ENCODE data around the gene NPAS2.

DNA sequence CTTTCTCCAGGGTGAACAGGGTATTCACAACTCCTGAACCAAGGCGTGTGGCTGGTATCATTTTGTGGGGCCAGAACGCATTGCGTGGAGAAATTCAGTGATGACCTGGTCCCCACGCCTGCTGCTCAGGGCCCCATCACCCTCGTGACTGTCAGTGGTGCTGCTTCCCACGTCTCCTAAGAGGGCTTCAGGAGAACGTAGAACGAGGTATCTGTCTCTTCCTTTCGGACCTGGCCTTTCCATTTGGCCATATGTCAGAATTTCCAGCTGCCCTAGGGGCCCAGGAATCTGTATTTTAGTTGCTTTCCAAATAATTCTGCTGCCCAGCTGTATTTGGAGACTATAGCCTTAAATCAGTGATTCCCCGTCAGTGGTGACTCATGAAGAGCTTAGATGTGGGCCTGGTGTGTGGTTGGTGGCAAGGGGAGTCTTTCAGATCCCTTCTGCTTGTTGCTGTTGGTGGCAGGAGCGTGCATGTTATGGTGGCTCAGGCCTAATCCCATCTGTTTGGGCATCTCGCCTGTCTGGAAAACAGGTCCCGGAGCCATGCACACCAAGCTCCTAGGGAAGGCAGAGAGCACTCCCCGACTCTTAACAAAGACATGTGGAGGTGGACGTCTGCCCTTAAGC lies 56.4 kb downstream of the NPAS2 start:
- TF ChIP-seq POLR2A (IDR thresholded peaks at IDR 0.05): no peak
- no peak for TF ChIP-seq EP300 (IDR thresholded peaks at IDR 0.05)
- TF ChIP-seq, protein P1, sequence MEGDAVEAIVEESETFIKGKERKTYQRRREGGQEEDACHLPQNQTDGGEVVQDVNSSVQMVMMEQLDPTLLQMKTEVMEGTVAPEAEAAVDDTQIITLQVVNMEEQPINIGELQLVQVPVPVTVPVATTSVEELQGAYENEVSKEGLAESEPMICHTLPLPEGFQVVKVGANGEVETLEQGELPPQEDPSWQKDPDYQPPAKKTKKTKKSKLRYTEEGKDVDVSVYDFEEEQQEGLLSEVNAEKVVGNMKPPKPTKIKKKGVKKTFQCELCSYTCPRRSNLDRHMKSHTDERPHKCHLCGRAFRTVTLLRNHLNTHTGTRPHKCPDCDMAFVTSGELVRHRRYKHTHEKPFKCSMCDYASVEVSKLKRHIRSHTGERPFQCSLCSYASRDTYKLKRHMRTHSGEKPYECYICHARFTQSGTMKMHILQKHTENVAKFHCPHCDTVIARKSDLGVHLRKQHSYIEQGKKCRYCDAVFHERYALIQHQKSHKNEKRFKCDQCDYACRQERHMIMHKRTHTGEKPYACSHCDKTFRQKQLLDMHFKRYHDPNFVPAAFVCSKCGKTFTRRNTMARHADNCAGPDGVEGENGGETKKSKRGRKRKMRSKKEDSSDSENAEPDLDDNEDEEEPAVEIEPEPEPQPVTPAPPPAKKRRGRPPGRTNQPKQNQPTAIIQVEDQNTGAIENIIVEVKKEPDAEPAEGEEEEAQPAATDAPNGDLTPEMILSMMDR (IDR thresholded peaks at IDR 0.05): no peak

Measured in tibial nerve (tissue), 4 donors.